ENCODE results near the gene RAB6C. TPM values are rescaled to one million over a fixed set of nuclear protein-coding genes. Genes with fewer than 3 reads are reported as not detected.
"Not testable (repeated sequence)": the region's sequence is repeated elsewhere in the genome, so short reads cannot be mapped to it uniquely, and the experiment has no call there.

The RAB6C gene
- total RNA-seq, 2 donors from 2014 or later = 0.68 TPM; not detected in 1

DNA sequence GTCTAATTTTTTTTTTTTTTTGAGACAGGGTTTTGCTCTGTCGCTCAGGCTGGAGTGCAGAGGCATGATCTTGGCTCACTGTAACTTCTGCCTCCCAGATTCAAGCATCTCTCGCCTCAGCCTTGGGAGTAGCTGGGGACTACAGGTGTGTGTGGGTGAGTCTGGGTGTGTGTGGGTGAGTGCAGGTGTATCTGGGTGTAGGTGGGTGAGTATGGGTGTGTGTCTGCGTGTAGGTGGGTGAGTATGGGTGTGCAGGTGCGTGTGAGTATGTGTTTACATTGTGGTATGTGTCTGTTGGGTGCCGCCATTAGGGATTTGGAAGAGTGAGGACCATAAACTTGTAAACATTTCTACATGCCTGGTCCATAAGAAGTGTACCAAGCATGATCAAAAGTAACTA, 1.5 kb upstream of the RAB6C start:
- H3K27ac ChIP-seq = no peak overlapping the region
- H3K36me3 ChIP-seq = no peaks in the 10 kb centered on the region
- DNase-seq (ENCODE audit: low spot score) (no peak), ATAC-seq (ENCODE audit: insufficient number of reproducible peaks, low FRiP score, low read depth) (no peak)
- no peaks in the 10 kb centered on the region for H3K27me3 ChIP-seq (replicated peaks; ENCODE audit: insufficient read depth)
- H3K4me3 ChIP-seq = no peak overlapping the region
- TF ChIP-seq, protein P1, sequence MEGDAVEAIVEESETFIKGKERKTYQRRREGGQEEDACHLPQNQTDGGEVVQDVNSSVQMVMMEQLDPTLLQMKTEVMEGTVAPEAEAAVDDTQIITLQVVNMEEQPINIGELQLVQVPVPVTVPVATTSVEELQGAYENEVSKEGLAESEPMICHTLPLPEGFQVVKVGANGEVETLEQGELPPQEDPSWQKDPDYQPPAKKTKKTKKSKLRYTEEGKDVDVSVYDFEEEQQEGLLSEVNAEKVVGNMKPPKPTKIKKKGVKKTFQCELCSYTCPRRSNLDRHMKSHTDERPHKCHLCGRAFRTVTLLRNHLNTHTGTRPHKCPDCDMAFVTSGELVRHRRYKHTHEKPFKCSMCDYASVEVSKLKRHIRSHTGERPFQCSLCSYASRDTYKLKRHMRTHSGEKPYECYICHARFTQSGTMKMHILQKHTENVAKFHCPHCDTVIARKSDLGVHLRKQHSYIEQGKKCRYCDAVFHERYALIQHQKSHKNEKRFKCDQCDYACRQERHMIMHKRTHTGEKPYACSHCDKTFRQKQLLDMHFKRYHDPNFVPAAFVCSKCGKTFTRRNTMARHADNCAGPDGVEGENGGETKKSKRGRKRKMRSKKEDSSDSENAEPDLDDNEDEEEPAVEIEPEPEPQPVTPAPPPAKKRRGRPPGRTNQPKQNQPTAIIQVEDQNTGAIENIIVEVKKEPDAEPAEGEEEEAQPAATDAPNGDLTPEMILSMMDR (IDR thresholded peaks at IDR 0.05) = no peak
- H3K9me3 ChIP-seq = no peaks in the 10 kb centered on the region
- H3K4me1 ChIP-seq (ENCODE audit: control insufficient read depth in 1 of 2, low read depth in 2 of 2) = no peaks in the 10 kb centered on the region

DNA sequence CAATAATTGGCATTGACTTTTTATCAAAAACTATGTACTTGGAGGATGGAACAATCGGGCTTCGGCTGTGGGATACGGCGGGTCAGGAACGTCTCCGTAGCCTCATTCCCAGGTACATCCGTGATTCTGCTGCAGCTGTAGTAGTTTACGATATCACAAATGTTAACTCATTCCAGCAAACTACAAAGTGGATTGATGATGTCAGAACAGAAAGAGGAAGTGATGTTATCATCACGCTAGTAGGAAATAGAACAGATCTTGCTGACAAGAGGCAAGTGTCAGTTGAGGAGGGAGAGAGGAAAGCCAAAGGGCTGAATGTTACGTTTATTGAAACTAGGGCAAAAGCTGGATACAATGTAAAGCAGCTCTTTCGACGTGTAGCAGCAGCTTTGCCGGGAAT, 780 bp downstream of the RAB6C start:
- not testable (repeated sequence) for H3K9me3 ChIP-seq; H3K27ac ChIP-seq; ATAC-seq (ENCODE audit: insufficient number of reproducible peaks, low FRiP score, low read depth); H3K4me1 ChIP-seq (ENCODE audit: control insufficient read depth in 1 of 2, low read depth in 2 of 2); H3K36me3 ChIP-seq; H3K27me3 ChIP-seq (replicated peaks; ENCODE audit: insufficient read depth); H3K4me3 ChIP-seq; DNase-seq (ENCODE audit: low spot score)

DNA sequence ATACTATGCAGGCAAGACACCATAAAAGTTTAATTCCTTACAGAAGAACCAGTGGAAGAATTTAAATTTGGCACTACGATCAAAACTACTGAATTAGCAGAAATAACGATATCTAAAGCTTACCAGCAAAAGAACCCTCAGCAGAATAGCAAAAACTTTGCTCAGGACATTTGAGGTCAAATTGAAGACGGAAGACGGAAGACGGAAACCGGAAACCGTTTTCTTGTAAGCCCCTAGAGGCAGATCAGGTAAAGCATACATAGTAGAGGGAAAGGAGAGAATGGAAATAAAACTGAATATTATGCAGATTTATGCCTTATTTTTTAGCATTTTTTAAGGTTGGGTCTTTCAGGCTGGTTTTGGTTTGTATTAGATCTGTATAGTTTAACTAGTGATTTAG, 2.2 kb downstream of the RAB6C start:
- ATAC-seq (ENCODE audit: insufficient number of reproducible peaks, low FRiP score, low read depth); H3K4me1 ChIP-seq (ENCODE audit: control insufficient read depth in 1 of 2, low read depth in 2 of 2); H3K27me3 ChIP-seq (replicated peaks; ENCODE audit: insufficient read depth); H3K36me3 ChIP-seq; H3K4me3 ChIP-seq; H3K9me3 ChIP-seq; H3K27ac ChIP-seq; DNase-seq (ENCODE audit: low spot score): not testable (repeated sequence)

DNA sequence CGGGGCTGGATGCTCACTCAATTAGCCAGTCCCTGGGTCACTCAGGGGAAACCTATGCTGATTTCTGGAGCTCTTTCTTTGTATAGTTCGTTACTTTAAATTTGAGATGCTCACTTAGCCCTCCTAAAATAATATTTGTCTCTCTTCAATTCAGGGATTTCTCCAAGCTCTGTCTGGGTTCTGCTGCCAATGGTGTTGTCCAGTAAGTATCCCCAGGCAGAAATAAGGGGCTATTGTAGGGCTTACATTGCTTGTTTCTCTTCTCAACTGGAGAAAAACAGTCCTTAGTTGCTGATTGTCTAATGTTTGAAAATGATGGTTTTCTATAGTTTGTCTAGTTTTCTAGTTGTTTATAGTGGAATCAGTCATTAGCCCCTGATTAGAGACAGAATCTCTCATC, 5.0 kb downstream of the RAB6C start:
- no peak overlapping the region for H3K4me3 ChIP-seq
- ATAC-seq (ENCODE audit: insufficient number of reproducible peaks, low FRiP score, low read depth) (no peak), DNase-seq (ENCODE audit: low spot score) (no peak)
- no peaks in the 10 kb centered on the region for H3K27me3 ChIP-seq (replicated peaks; ENCODE audit: insufficient read depth)
- H3K27ac ChIP-seq = no peak overlapping the region
- no peaks in the 10 kb centered on the region for H3K4me1 ChIP-seq (ENCODE audit: control insufficient read depth in 1 of 2, low read depth in 2 of 2)
- no peaks in the 10 kb centered on the region for H3K36me3 ChIP-seq
- TF ChIP-seq, protein P1 (IDR thresholded peaks at IDR 0.05) = no peak
- H3K9me3 ChIP-seq = no peaks in the 10 kb centered on the region

DNA sequence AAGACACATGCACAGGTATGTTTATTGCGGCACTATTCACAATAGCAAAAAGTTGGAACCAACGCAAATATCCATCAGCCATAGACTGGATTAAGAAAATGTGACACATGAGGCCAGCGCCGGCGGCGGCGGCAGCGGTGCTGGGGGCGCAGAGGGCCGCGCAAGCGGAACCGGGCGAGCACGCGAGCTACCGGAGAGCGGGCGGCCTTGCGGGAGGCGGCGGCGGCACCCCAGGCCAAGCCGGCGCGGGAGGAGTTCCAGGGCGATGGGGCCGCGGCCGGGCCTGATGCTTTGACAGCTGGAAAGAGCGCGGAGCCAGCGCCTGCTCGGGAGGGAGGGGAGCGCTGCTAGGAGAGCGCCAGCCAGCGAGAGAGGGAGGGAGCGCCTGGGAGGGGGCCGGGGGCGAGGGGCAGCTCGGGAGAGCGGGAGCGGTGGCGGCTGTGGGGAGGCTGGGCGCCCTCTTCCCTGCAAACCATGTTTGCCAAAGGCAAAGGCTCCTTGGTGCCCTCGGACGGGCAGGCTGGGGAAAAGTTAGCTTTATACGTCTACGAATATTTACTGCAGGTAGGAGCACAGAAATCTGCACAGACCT, 13.0 kb downstream of the RAB6C start:
- not testable (repeated sequence) for H3K36me3 ChIP-seq; H3K27me3 ChIP-seq (replicated peaks; ENCODE audit: insufficient read depth); H3K27ac ChIP-seq; H3K4me1 ChIP-seq (ENCODE audit: control insufficient read depth in 1 of 2, low read depth in 2 of 2); ATAC-seq (ENCODE audit: insufficient number of reproducible peaks, low FRiP score, low read depth); H3K9me3 ChIP-seq; DNase-seq (ENCODE audit: low spot score); H3K4me3 ChIP-seq

DNA sequence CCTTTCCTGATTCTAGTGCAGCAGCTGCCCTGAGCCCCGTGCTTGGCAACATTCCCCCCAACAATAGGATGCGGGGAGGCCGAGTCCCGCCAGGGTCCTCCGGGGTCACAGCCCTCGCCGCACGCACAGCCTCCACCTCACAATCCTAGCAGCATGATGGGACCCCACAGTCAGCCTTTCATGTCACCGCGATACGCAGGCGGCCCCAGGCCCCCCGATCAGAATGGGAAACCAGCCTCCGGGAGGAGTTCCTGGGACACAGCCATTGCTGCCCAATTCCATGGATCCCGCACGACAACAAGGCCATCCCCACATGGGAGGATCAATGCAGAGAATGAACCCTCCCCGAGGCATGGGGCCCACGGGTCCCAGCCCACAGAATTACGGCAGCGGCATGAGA, 13.7 kb downstream of the RAB6C start:
- not testable (repeated sequence) for H3K27ac ChIP-seq; ATAC-seq (ENCODE audit: insufficient number of reproducible peaks, low FRiP score, low read depth); H3K36me3 ChIP-seq; H3K4me1 ChIP-seq (ENCODE audit: control insufficient read depth in 1 of 2, low read depth in 2 of 2); DNase-seq (ENCODE audit: low spot score); H3K27me3 ChIP-seq (replicated peaks; ENCODE audit: insufficient read depth); H3K4me3 ChIP-seq; H3K9me3 ChIP-seq

DNA sequence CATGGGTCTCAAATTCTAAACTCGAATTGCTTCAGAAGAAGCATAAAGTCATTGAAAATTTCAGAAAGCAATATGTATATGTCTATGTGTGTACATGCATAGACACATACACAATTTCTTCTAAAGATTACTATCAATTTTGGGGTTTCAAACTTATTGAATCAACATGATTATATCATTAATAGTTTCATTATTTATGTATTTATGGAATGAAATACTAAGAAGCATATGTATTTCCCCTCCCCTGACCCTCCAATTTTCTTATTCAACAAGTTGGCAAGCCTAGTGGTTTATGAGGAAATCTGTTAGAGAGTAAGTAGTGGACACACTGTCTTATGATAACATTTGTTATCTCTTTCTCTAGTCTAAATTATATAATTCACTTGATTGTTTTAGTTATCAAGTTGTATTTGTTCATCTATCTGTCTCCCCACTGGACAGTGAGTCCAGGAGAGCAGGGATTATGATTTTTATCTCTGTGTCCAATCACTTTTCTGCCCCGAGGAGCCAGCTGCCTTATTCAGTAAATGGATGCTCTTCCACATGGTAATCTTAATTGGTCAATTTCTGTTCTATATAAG, 17.3 kb downstream of the RAB6C start:
- not testable (repeated sequence) for H3K27ac ChIP-seq; DNase-seq (ENCODE audit: low spot score); H3K27me3 ChIP-seq (replicated peaks; ENCODE audit: insufficient read depth); H3K9me3 ChIP-seq; H3K36me3 ChIP-seq; H3K4me3 ChIP-seq; ATAC-seq (ENCODE audit: insufficient number of reproducible peaks, low FRiP score, low read depth); H3K4me1 ChIP-seq (ENCODE audit: control insufficient read depth in 1 of 2, low read depth in 2 of 2)

DNA sequence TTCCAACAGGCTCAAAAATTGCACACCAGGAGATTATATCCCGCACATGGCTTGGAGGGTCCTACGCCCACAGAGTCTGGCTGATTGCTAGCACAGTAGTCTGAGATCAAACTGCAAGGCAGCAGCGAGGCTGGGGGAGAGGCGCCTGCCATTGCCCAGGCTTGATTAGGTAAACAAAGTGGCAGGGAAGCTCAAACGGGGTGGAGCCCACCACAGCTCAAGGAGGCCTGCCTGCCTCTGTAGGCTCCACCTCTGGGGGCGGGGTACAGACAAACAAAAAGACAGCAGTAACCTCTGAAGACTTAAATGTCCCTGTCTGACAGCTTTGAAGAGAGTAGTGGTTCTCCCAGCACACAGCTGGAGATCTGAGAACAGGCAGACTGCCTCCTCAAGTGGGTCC, 19.3 kb downstream of the RAB6C start:
- H3K27me3 ChIP-seq (replicated peaks; ENCODE audit: insufficient read depth); H3K9me3 ChIP-seq; H3K27ac ChIP-seq; DNase-seq (ENCODE audit: low spot score); H3K4me3 ChIP-seq; H3K4me1 ChIP-seq (ENCODE audit: control insufficient read depth in 1 of 2, low read depth in 2 of 2); ATAC-seq (ENCODE audit: insufficient number of reproducible peaks, low FRiP score, low read depth); H3K36me3 ChIP-seq: not testable (repeated sequence)

DNA sequence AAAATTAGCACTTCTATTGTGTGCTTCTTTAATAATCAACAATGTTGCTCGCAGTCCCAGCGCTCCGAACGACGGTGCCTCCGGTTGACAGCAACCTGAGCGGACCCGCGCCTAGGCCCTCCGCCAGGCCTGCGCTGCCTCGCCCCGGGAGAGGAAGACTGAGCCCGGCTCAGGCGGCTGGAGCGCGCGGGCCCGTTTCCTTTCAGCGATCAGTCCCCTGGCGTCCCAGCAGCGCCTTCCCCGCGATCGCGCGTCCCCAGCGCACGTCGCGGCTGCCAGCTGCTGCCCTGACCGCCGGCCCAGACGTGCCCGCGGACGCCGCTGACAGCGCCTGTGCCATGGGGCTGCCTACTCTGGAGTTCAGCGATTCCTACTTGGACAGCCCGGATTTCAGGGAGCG, 26.4 kb downstream of the RAB6C start:
- not testable (repeated sequence) for H3K4me3 ChIP-seq; H3K27me3 ChIP-seq (replicated peaks; ENCODE audit: insufficient read depth); H3K4me1 ChIP-seq (ENCODE audit: control insufficient read depth in 1 of 2, low read depth in 2 of 2); ATAC-seq (ENCODE audit: insufficient number of reproducible peaks, low FRiP score, low read depth); H3K36me3 ChIP-seq; H3K9me3 ChIP-seq; DNase-seq (ENCODE audit: low spot score); H3K27ac ChIP-seq

DNA sequence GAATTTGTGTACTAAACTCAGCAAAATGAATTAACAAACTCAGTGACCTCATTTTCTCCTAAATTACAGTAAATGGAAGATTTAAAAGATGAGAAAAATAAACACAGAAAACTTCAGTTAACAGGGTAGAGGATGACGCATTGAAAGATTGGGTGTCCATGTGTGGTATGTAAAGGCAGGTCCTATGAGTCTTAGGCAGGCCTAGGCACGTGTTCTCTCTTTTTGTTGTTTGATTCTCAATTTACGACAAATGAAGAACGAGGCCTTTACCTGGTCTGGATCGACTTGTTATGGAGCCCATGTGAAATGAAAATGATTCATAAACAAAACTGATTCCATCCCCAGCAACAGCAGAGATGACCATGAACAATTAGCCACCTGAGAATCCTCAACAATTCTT, 37.2 kb downstream of the RAB6C start:
- not testable (repeated sequence) for DNase-seq (ENCODE audit: low spot score); H3K4me1 ChIP-seq (ENCODE audit: control insufficient read depth in 1 of 2, low read depth in 2 of 2); H3K27me3 ChIP-seq (replicated peaks; ENCODE audit: insufficient read depth); H3K36me3 ChIP-seq; H3K9me3 ChIP-seq; H3K4me3 ChIP-seq; ATAC-seq (ENCODE audit: insufficient number of reproducible peaks, low FRiP score, low read depth); H3K27ac ChIP-seq

Data from thoracic aorta (tissue), 2 donors.